Endothelial cell of umbilical vein (primary cell): ENCODE results near the gene ICAM5. TPM values are rescaled to one million over a fixed set of nuclear protein-coding genes. Genes with fewer than 3 reads are reported as not detected.

ENCODE experiments used
- BruUV-seq: library from RNA; stranded (reverse); fragments of 400-500 nt; replicated peaks from 2 replicates; lab custom pipeline; 2021; lab: Mats Ljungman, UMichigan
- CTCF ChIA-PET: fragments of 300-600, 350-600 bp; sonication (Branson Sonifier 250); formaldehyde crosslinking; loops from one replicate; lab custom pipeline; 2021; ENCODE audit warnings: antibody characterized with exemption, inconsistent platforms; lab: Charles Lee
- POLR2A ChIA-PET: fragments of 300-600, 350-600 bp; sonication (Branson Sonifier 250); formaldehyde crosslinking; loops from one replicate; lab custom pipeline; 2021; ENCODE audit warnings: antibody characterized with exemption, inconsistent platforms; lab: Charles Lee
- DNase-seq: peaks from one replicate; pipeline ENCODE4 v3.0.0-alpha.2; 2011; ENCODE audit warnings: low read depth, low spot score
- FAIRE-seq: peaks from 2 replicates; lab custom pipeline; 2011; peaks lifted over from hg19 to GRCh38; lab: Jason Lieb, UNC
- H2AFZ ChIP-seq: 2 replicates; pipeline ENCODE4 v1.6.0; 2012; ENCODE audit warnings: low read depth, low read length, control low read depth, inconsistent platforms
- H3K27ac ChIP-seq: 2 replicates; pipeline ENCODE4 v1.5.1; 2011; ENCODE audit warnings: low read depth, mild to moderate bottlenecking, control low read depth, low read length, moderate library complexity; ENCODE audit not compliant: insufficient read depth
- H3K27me3 ChIP-seq, 2 experiments: 2 replicates each; pipeline versions ENCODE4 v1.6.0 to v1.6.1; 2011; ENCODE audit warnings: low read length in 2 of 2, mixed read lengths in 1 of 2; ENCODE audit not compliant: control insufficient read depth in 2 of 2, insufficient read depth in 2 of 2
- H3K36me3 ChIP-seq, 2 experiments: 2 replicates in 1 of 2; 3 replicates in 1 of 2; pipeline ENCODE4 v1.5.1; 2011; ENCODE audit warnings: low read length in 2 of 2, mild to moderate bottlenecking in 1 of 2, moderate library complexity in 1 of 2; ENCODE audit not compliant: control insufficient read depth in 2 of 2, insufficient read depth in 2 of 2; ENCODE audit errors: extremely low read depth in 1 of 2
- H3K4me1 ChIP-seq: 3 replicates; pipeline ENCODE4 v1.5.1; 2011; ENCODE audit warnings: mild to moderate bottlenecking, low read length; ENCODE audit not compliant: control insufficient read depth, insufficient read depth; ENCODE audit errors: extremely low read depth
- H3K4me2 ChIP-seq: 2 replicates; pipeline ENCODE4 v1.6.1; 2011; ENCODE audit warnings: low read length, control low read depth, mixed read lengths; ENCODE audit not compliant: insufficient read depth
- H3K4me3 ChIP-seq, 3 experiments: fragments of 200-600 bp in 1 of 3; sonication (generic), shearing (Covaris generic) in 1 of 3; replicated peaks in 1 of 3; 2 replicates each; pipeline ENCODE4 v1.5.1; 2011 to 2016; ENCODE audit warnings: control low read depth in 3 of 3, low read length in 3 of 3, mild to moderate bottlenecking in 2 of 3, inconsistent platforms in 1 of 3, low read depth in 1 of 3, moderate library complexity in 1 of 3; ENCODE audit not compliant: insufficient read depth in 1 of 3
- H3K79me2 ChIP-seq: 2 replicates; pipeline ENCODE4 v1.6.0; 2012; ENCODE audit warnings: low read length, inconsistent platforms; ENCODE audit not compliant: control insufficient read depth, insufficient read depth
- H3K9ac ChIP-seq: replicated peaks from 2 replicates; pipeline ENCODE3; 2011; ENCODE audit warnings: low read length, control low read depth; ENCODE audit not compliant: insufficient read depth; ENCODE audit errors: extremely low read depth
- H3K9me1 ChIP-seq: replicated peaks from 3 replicates; pipeline ENCODE4 v1.6.0; 2011; ENCODE audit warnings: mild to moderate bottlenecking, low read length; ENCODE audit not compliant: control insufficient read depth, insufficient read depth; ENCODE audit errors: extremely low read depth
- H3K9me3 ChIP-seq: replicated peaks from 2 replicates; pipeline ENCODE4 v1.5.1; 2012; ENCODE audit warnings: low read length, inconsistent platforms; ENCODE audit not compliant: control insufficient read depth, insufficient read depth
- H4K20me1 ChIP-seq: replicated peaks from 2 replicates; pipeline ENCODE3; 2011; ENCODE audit warnings: mild to moderate bottlenecking, low read length; ENCODE audit not compliant: control insufficient read depth, insufficient read depth; ENCODE audit errors: extremely low read depth
- EZH2 ChIP-seq: IDR thresholded peaks from 2 replicates; pipeline ENCODE4 v1.6.1; 2012; ENCODE audit warnings: borderline replicate concordance, low read depth, mild to moderate bottlenecking, moderate library complexity, low read length, inconsistent platforms; ENCODE audit not compliant: severe bottlenecking
- FOS ChIP-seq: IDR thresholded peaks from 2 replicates; pipeline ENCODE4 v1.6.1; 2011; ENCODE audit warnings: mild to moderate bottlenecking, low read length, moderate library complexity, borderline replicate concordance; ENCODE audit not compliant: insufficient read depth
- GATA2 ChIP-seq: IDR thresholded peaks from 2 replicates; pipeline ENCODE4 v1.7.0; 2011; ENCODE audit warnings: low read depth, mild to moderate bottlenecking, moderate library complexity, mixed read lengths, low read length; ENCODE audit not compliant: insufficient read length, insufficient read depth
- JUN ChIP-seq: IDR thresholded peaks from 2 replicates; pipeline ENCODE4 v1.6.1; 2011; ENCODE audit warnings: borderline replicate concordance, low read depth; ENCODE audit not compliant: insufficient read length, insufficient read depth
- MAX ChIP-seq: IDR thresholded peaks from 2 replicates; pipeline ENCODE4 v1.6.1; 2011; ENCODE audit not compliant: insufficient read depth, insufficient read length
- MYC ChIP-seq: IDR thresholded peaks from one replicate; pipeline ENCODE4 v1.6.1; 2011; ENCODE audit warnings: mild to moderate bottlenecking, low read depth, low read length
- POLR2A ChIP-seq: IDR thresholded peaks from 2 replicates; pipeline ENCODE4 v1.6.1; 2012; ENCODE audit warnings: low read depth, mild to moderate bottlenecking, control low read depth, low read length
- POLR2AphosphoS5 ChIP-seq: IDR thresholded peaks from 2 replicates; pipeline ENCODE4 v1.6.1; 2012; ENCODE audit warnings: low read depth, mild to moderate bottlenecking, control low read depth, low read length, moderate library complexity; ENCODE audit not compliant: insufficient read depth
- dilution Hi-C: fragments of 300-500 bp; cut with MboI; formaldehyde crosslinking; loops from one replicate; pipeline ENCODE4 v1.15.0; 2019; ENCODE audit warnings: low sequenced_read_pairs; ENCODE audit not compliant: extremely low pct_ligation_motif_present
- intact Hi-C: fragments of 100-400 bp; cut with micrococcal nuclease; formaldehyde crosslinking; loops from one replicate; pipeline ENCODE4 v1.10.0; 2022
- polyA plus RNA-seq, 4 experiments: library from polyadenylated mRNA; depleted of rRNA in 3 of 4; stranded (reverse) in 3 of 4; unstranded in 1 of 4; fragments of >200 nt; gene quantifications; 2 replicates each; pipeline versions ENCODE4 v1.2.1 to v1.2.3, GENCODE V29; 2011 to 2012; ENCODE audit warnings: missing spikeins in 1 of 4
- total RNA-seq: library from RNA; stranded (reverse); gene quantifications from 2 replicates; pipeline ENCODE4 v1.2.3, GENCODE V29; 2021
- TF ChIP-seq, protein P1 (sequence below), 2 donors: IDR thresholded peaks; 1 replicate in 1 of 2; 2 replicates in 1 of 2; pipeline ENCODE4 v1.5.1; 2011; ENCODE audit warnings: low read length in 2 of 2, mild to moderate bottlenecking in 2 of 2, moderate library complexity in 2 of 2, control low read depth in 1 of 2, inconsistent platforms in 1 of 2, low read depth in 1 of 2; ENCODE audit not compliant: insufficient read depth in 1 of 2; ENCODE audit errors: extremely low read depth in 1 of 2

The ICAM5 gene
- total and polyA plus RNA-seq, 2 donors (not counting 3 experiments of a cell fraction or from before 2014, with no cell fraction given): 0.10 to 0.40 TPM

- CTCF ChIA-PET: no interaction called here
- dilution Hi-C loops (no loop called here), intact Hi-C loops (no loop called here)
- no peaks in the 10 kb centered on the region for H3K9me3 ChIP-seq
- H3K79me2 ChIP-seq: no peaks in the 10 kb centered on the region
- no peak overlapping the region for H2AFZ ChIP-seq
- H3K4me3 ChIP-seq: no peak overlapping the region
- no peak overlapping the region for H3K27ac ChIP-seq
- no peaks in the 10 kb centered on the region for H3K9me1 ChIP-seq
- no peak overlapping the region for H3K9ac ChIP-seq
- H3K4me2 ChIP-seq: no peak overlapping the region
- DNase-seq (no peak), FAIRE-seq (no peak)
- TF ChIP-seq EZH2 (no peak), POLR2AphosphoS5 (no peak), POLR2A (no peak), MAX (no peak), MYC (no peak), FOS (no peak), JUN (no peak), GATA2 (no peak)
- TF ChIP-seq, protein P1, sequence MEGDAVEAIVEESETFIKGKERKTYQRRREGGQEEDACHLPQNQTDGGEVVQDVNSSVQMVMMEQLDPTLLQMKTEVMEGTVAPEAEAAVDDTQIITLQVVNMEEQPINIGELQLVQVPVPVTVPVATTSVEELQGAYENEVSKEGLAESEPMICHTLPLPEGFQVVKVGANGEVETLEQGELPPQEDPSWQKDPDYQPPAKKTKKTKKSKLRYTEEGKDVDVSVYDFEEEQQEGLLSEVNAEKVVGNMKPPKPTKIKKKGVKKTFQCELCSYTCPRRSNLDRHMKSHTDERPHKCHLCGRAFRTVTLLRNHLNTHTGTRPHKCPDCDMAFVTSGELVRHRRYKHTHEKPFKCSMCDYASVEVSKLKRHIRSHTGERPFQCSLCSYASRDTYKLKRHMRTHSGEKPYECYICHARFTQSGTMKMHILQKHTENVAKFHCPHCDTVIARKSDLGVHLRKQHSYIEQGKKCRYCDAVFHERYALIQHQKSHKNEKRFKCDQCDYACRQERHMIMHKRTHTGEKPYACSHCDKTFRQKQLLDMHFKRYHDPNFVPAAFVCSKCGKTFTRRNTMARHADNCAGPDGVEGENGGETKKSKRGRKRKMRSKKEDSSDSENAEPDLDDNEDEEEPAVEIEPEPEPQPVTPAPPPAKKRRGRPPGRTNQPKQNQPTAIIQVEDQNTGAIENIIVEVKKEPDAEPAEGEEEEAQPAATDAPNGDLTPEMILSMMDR (IDR thresholded peaks at IDR 0.05; ENCODE audit: extremely low read depth in 1 of 2, insufficient read depth in 1 of 2, low read depth in 1 of 2, low read length in 2 of 2): no peak
- peaks cover 5% of the 10 kb centered on the region for H3K4me1 ChIP-seq
- BruUV-seq: no TSS peak
- POLR2A ChIA-PET: no interaction called here
- peaks cover 0 to 4% of the 10 kb centered on the region in 2 experiments for H3K36me3 ChIP-seq
- no peaks in the 10 kb centered on the region for H4K20me1 ChIP-seq
- H3K27me3 ChIP-seq: peaks cover 0 to 3% of the 10 kb centered on the region in 2 experiments
These were observed 6.3 kb upstream of the ICAM5 start for GRCh38 chr19:10283301-10284064.
